Keratinocyte (primary cell): Measurements from ENCODE around the gene BBS2. TPM values are rescaled to one million over a fixed set of nuclear protein-coding genes. Genes with fewer than 3 reads are reported as not detected.

Source experiments
- DNase-seq: peaks from one replicate; pipeline ENCODE4 v3.0.0-alpha.2; 2011; ENCODE audit warnings: low read depth, missing footprints, low spot score
- FAIRE-seq: peaks from 2 replicates; lab custom pipeline; 2011; peaks lifted over from hg19 to GRCh38; lab: Jason Lieb, UNC
- H2AFZ ChIP-seq: 2 replicates; pipeline ENCODE4 v1.6.0; 2012; ENCODE audit warnings: low read length, control low read depth, inconsistent platforms; ENCODE audit not compliant: control insufficient read depth
- H3K27ac ChIP-seq: 2 replicates; pipeline ENCODE4 v1.5.1; 2011; ENCODE audit warnings: low read length; ENCODE audit not compliant: control insufficient read depth, insufficient read depth
- H3K27me3 ChIP-seq: 3 replicates; pipeline ENCODE4 v1.6.0; 2011; ENCODE audit warnings: low read length; ENCODE audit not compliant: control insufficient read depth, insufficient read depth; ENCODE audit errors: extremely low read depth
- H3K36me3 ChIP-seq, 2 experiments: 2 replicates in 1 of 2; 3 replicates in 1 of 2; pipeline ENCODE4 v1.5.1; 2011; ENCODE audit warnings: low read length in 2 of 2, mild to moderate bottlenecking in 1 of 2; ENCODE audit not compliant: control insufficient read depth in 2 of 2, insufficient read depth in 2 of 2; ENCODE audit errors: extremely low read depth in 1 of 2
- H3K4me1 ChIP-seq: 3 replicates; pipeline ENCODE4 v1.5.1; 2011; ENCODE audit warnings: low read length; ENCODE audit not compliant: control insufficient read depth, insufficient read depth; ENCODE audit errors: extremely low read depth
- H3K4me2 ChIP-seq: 3 replicates; pipeline ENCODE4 v1.6.0; 2011; ENCODE audit warnings: low read depth, low read length; ENCODE audit not compliant: control insufficient read depth, insufficient read depth; ENCODE audit errors: extremely low read depth
- H3K4me3 ChIP-seq, 3 experiments: fragments of 200-600 bp in 1 of 3; sonication (generic) in 1 of 3; 2 replicates in 2 of 3; 3 replicates in 1 of 3; pipeline ENCODE4 v1.5.1; 2011 to 2016; ENCODE audit warnings: low read length in 3 of 3, mild to moderate bottlenecking in 3 of 3, control low read depth in 2 of 3, inconsistent platforms in 1 of 3, low read depth in 1 of 3, mixed read lengths in 1 of 3, mixed run types in 1 of 3, moderate library complexity in 1 of 3; ENCODE audit not compliant: control insufficient read depth in 2 of 3, insufficient read depth in 2 of 3; ENCODE audit errors: extremely low read depth in 1 of 3
- H3K79me2 ChIP-seq: 2 replicates; pipeline ENCODE4 v1.6.0; 2012; ENCODE audit warnings: low read length; ENCODE audit not compliant: control insufficient read depth, insufficient read depth
- H3K9ac ChIP-seq: 3 replicates; pipeline ENCODE4 v1.6.0; 2011; ENCODE audit warnings: low read length; ENCODE audit not compliant: control insufficient read depth, insufficient read depth; ENCODE audit errors: extremely low read depth
- H3K9me1 ChIP-seq: 3 replicates; pipeline ENCODE4 v1.6.0; 2011; ENCODE audit warnings: low read length; ENCODE audit not compliant: control insufficient read depth, insufficient read depth; ENCODE audit errors: extremely low read depth
- H3K9me3 ChIP-seq: 2 replicates; pipeline ENCODE4 v1.5.1; 2012; ENCODE audit warnings: low read depth, low read length; ENCODE audit not compliant: control insufficient read depth
- H4K20me1 ChIP-seq: 3 replicates; pipeline ENCODE4 v1.6.0; 2011; ENCODE audit warnings: low read length; ENCODE audit not compliant: control insufficient read depth, insufficient read depth; ENCODE audit errors: extremely low read depth
- CTCF ChIP-seq, 3 experiments: IDR thresholded peaks in 1 of 3; conservative IDR thresholded peaks in 1 of 3; optimal IDR thresholded peaks in 1 of 3; 2 replicates in 2 of 3; 3 replicates in 1 of 3; pipeline versions ENCODE3 to v1.5.1; 2011; ENCODE audit warnings: low read length in 3 of 3, mild to moderate bottlenecking in 3 of 3, moderate library complexity in 2 of 3, control low read depth in 1 of 3, inconsistent platforms in 1 of 3; ENCODE audit not compliant: insufficient read depth in 2 of 3; ENCODE audit errors: extremely low read depth in 1 of 3
- EZH2 ChIP-seq: IDR thresholded peaks from one replicate; pipeline ENCODE4 v1.6.1; 2012; ENCODE audit warnings: inconsistent platforms, mild to moderate bottlenecking, low read length, moderate library complexity
- dilution Hi-C: fragments of 300-500 bp; cut with MboI; formaldehyde crosslinking; loops from one replicate; pipeline ENCODE4 v1.7.0; 2020; ENCODE audit warnings: low sequenced_read_pairs; ENCODE audit not compliant: extremely low pct_ligation_motif_present
- polyA plus RNA-seq, 5 experiments: library from polyadenylated mRNA; depleted of rRNA in 3 of 5; stranded (reverse) in 3 of 5; stranded (forward) in 1 of 5; unstranded in 1 of 5; fragments of >200 nt; gene quantifications; 1 replicate in 1 of 5; 2 replicates in 3 of 5; 3 replicates in 1 of 5; pipeline versions ENCODE4 v1.2.1 to v1.2.3, GENCODE V29; 2011 to 2012; ENCODE audit warnings: missing spikeins in 2 of 5, low read depth in 1 of 5, low replicate concordance in 1 of 5

Gene BBS2
- polyA plus RNA-seq, 1 donor (not counting 4 experiments of a cell fraction or from before 2014, with no cell fraction given) = 76.1 TPM

- H3K27ac ChIP-seq = peak overlapping the region; percentile 19
- H3K27me3 ChIP-seq = no peaks in the 10 kb centered on the region
- no peaks in the 10 kb centered on the region for H3K36me3 ChIP-seq
- H3K9me3 ChIP-seq = no peaks in the 10 kb centered on the region
- no peak overlapping the region for H2AFZ ChIP-seq
- dilution Hi-C loops = no loop called here
- DNase-seq (no peak), FAIRE-seq (no peak)
- no peak overlapping the region for H3K9ac ChIP-seq
- peak overlapping the region in 2 of 3 experiments; percentile 35 to 36 for H3K4me3 ChIP-seq
- peaks cover 32% of the 10 kb centered on the region for H3K4me1 ChIP-seq
- peaks cover 2% of the 10 kb centered on the region for H3K9me1 ChIP-seq
- H3K79me2 ChIP-seq = peaks cover 12% of the 10 kb centered on the region
- H3K4me2 ChIP-seq = peak overlapping the region; percentile 89
- no peaks in the 10 kb centered on the region for H4K20me1 ChIP-seq
- TF ChIP-seq EZH2 (no peak), CTCF (optimal IDR thresholded peaks at IDR 0.05 in 1 of 3, IDR thresholded peaks at IDR 0.05 in 1 of 3, conservative IDR thresholded peaks at IDR 0.05 in 1 of 3; ENCODE audit: extremely low read depth in 1 of 3, insufficient read depth in 2 of 3, low read length in 3 of 3) (no peak)
These were observed 1.4 kb downstream of the BBS2 start for GRCh38 chr16:56518425-56518824.

- no peak for FAIRE-seq
- DNase-seq = no peak
- Histone ChIP-seq H3K27ac (no peak overlapping the region), H3K4me3 (no peak overlapping the region), H3K36me3 (peaks cover 0 to 1% of the 10 kb centered on the region in 2 experiments), H2AFZ (no peak overlapping the region), H3K79me2 (peaks cover 12% of the 10 kb centered on the region), H4K20me1 (no peaks in the 10 kb centered on the region), H3K4me2 (no peak overlapping the region), H3K9me1 (peaks cover 2% of the 10 kb centered on the region), H3K9me3 (no peaks in the 10 kb centered on the region), H3K4me1 (peaks cover 32% of the 10 kb centered on the region), H3K27me3 (no peaks in the 10 kb centered on the region), H3K9ac (no peak overlapping the region)
- dilution Hi-C loops = no loop called here
- TF ChIP-seq CTCF (optimal IDR thresholded peaks at IDR 0.05 in 1 of 3, IDR thresholded peaks at IDR 0.05 in 1 of 3, conservative IDR thresholded peaks at IDR 0.05 in 1 of 3; ENCODE audit: extremely low read depth in 1 of 3, insufficient read depth in 2 of 3, low read length in 3 of 3) = no peak
These were observed 2.6 kb downstream of the BBS2 start for GRCh38 chr16:56517206-56517605.
